HEK293 (cell line): ENCODE data around the gene PPP1R18.

ENCODE experiments used
- CTCF ChIA-PET: fragments of 350-600 bp; formaldehyde crosslinking; extraction: SDS; loops from one replicate; lab custom pipeline; 2021; ENCODE audit warnings: antibody characterized with exemption; lab: Yijun Ruan, JAX
- POLR2A ChIA-PET: fragments of 300-600 bp; formaldehyde crosslinking; extraction: SDS; loops from one replicate; lab custom pipeline; 2020; ENCODE audit warnings: antibody characterized with exemption, inconsistent platforms; lab: Yijun Ruan, JAX
- H3K27ac ChIP-seq: fragments of 200-500 bp; sonication (Bioruptor generic); 2 replicates; pipeline ENCODE4 v1.5.1; 2014; ENCODE audit warnings: low read depth, low read length, control low read depth, inconsistent platforms; ENCODE audit errors: extremely low read depth
- H3K36me3 ChIP-seq, 2 experiments: fragments of 200-500 bp in 1 of 2; sonication (Bioruptor generic) in 1 of 2; 1 replicate in 1 of 2; 2 replicates in 1 of 2; pipeline ENCODE4 v1.5.1; 2014 to 2017; ENCODE audit warnings: inconsistent platforms in 2 of 2, low read length in 2 of 2; ENCODE audit not compliant: control insufficient read depth in 2 of 2, insufficient read depth in 1 of 2
- H3K4me1 ChIP-seq: fragments of 200-500 bp; sonication (Bioruptor generic); 2 replicates; pipeline ENCODE4 v1.5.1; 2014; ENCODE audit warnings: mild to moderate bottlenecking, low read length, inconsistent platforms; ENCODE audit not compliant: control insufficient read depth, insufficient read depth
- H3K4me3 ChIP-seq: 2 replicates; pipeline ENCODE4 v1.5.1; 2011; ENCODE audit warnings: low read depth, mild to moderate bottlenecking, control low read depth, low read length, moderate library complexity
- H3K9me3 ChIP-seq: fragments of 200-500 bp; sonication (Bioruptor generic); 2 replicates; pipeline ENCODE4 v1.5.1; 2014; ENCODE audit warnings: low read depth, low read length, inconsistent platforms; ENCODE audit not compliant: control insufficient read depth, insufficient read depth
- GLIS1 ChIP-seq: fragments of 450-650 bp; formaldehyde crosslinking; IDR thresholded peaks from 2 replicates; pipeline ENCODE4 v1.5.1; 2016; ENCODE audit warnings: missing biosample characterization, missing genetic modification characterization
- KLF1 ChIP-seq: fragments of 450-650 bp; formaldehyde crosslinking; IDR thresholded peaks from 2 replicates; pipeline ENCODE4 v1.5.1; 2016; ENCODE audit warnings: missing biosample characterization, missing genetic modification characterization
- KLF7 ChIP-seq: fragments of 450-650 bp; formaldehyde crosslinking; IDR thresholded peaks from 2 replicates; pipeline ENCODE4 v1.5.1; 2016; ENCODE audit warnings: missing biosample characterization, missing genetic modification characterization, borderline replicate concordance
- KLF8 ChIP-seq: fragments of 450-650 bp; formaldehyde crosslinking; IDR thresholded peaks from 2 replicates; pipeline ENCODE4 v1.5.1; 2016; ENCODE audit warnings: missing biosample characterization, missing genetic modification characterization
- MZF1 ChIP-seq: fragments of 450-650 bp; formaldehyde crosslinking; IDR thresholded peaks from 2 replicates; pipeline ENCODE4 v1.5.1; 2017; ENCODE audit warnings: missing biosample characterization, missing genetic modification characterization, borderline replicate concordance
- SP3 ChIP-seq: fragments of 450-650 bp; formaldehyde crosslinking; IDR thresholded peaks from 2 replicates; pipeline ENCODE4 v1.5.1; 2016; ENCODE audit warnings: missing biosample characterization, missing genetic modification characterization
- SP7 ChIP-seq: fragments of 450-650 bp; formaldehyde crosslinking; IDR thresholded peaks from 2 replicates; pipeline ENCODE4 v1.5.1; 2016; ENCODE audit warnings: missing biosample characterization, missing genetic modification characterization
- TRIM28 ChIP-seq: IDR thresholded peaks from 2 replicates; pipeline ENCODE4 v1.6.1; 2011; ENCODE audit warnings: low read length, control low read depth, borderline replicate concordance
- YY1 ChIP-seq: fragments of 450-650 bp; formaldehyde crosslinking; IDR thresholded peaks from 2 replicates; pipeline ENCODE4 v1.5.1; 2018; ENCODE audit warnings: missing biosample characterization, missing genetic modification characterization
- ZFHX2 ChIP-seq: fragments of 450-650 bp; formaldehyde crosslinking; conservative IDR thresholded peaks from 2 replicates; pipeline ENCODE4 v1.5.1; 2016; ENCODE audit warnings: missing biosample characterization, missing genetic modification characterization
- ZNF138 ChIP-seq: fragments of 450-650 bp; formaldehyde crosslinking; IDR thresholded peaks from 2 replicates; pipeline ENCODE4 v1.5.1; 2016; ENCODE audit warnings: missing biosample characterization, missing genetic modification characterization, borderline replicate concordance
- ZNF311 ChIP-seq: fragments of 450-650 bp; formaldehyde crosslinking; IDR thresholded peaks from 2 replicates; pipeline ENCODE4 v1.5.1; 2017; ENCODE audit warnings: missing biosample characterization, missing genetic modification characterization, borderline replicate concordance
- ZNF335 ChIP-seq: fragments of 450-650 bp; formaldehyde crosslinking; conservative IDR thresholded peaks from 2 replicates; pipeline ENCODE4 v1.5.1; 2016; ENCODE audit warnings: missing biosample characterization, missing genetic modification characterization
- ZNF341 ChIP-seq: fragments of 450-650 bp; formaldehyde crosslinking; IDR thresholded peaks from 2 replicates; pipeline ENCODE4; 2016; ENCODE audit warnings: low read depth, missing biosample characterization, missing genetic modification characterization
- ZNF350 ChIP-seq: fragments of 450-650 bp; formaldehyde crosslinking; IDR thresholded peaks from 2 replicates; pipeline ENCODE4 v1.5.0; 2017; ENCODE audit warnings: missing biosample characterization, mild to moderate bottlenecking, missing genetic modification characterization
- ZNF366 ChIP-seq: fragments of 450-650 bp; formaldehyde crosslinking; conservative IDR thresholded peaks from 2 replicates; pipeline ENCODE4 v1.5.1; 2016; ENCODE audit warnings: missing biosample characterization, missing genetic modification characterization
- ZNF394 ChIP-seq: fragments of 450-650 bp; formaldehyde crosslinking; IDR thresholded peaks from 2 replicates; pipeline ENCODE4 v1.5.1; 2016; ENCODE audit warnings: missing biosample characterization, missing genetic modification characterization, mild to moderate bottlenecking, moderate library complexity, borderline replicate concordance
- ZNF560 ChIP-seq: fragments of 450-650 bp; formaldehyde crosslinking; IDR thresholded peaks from 2 replicates; pipeline ENCODE4 v1.5.1; 2017; ENCODE audit warnings: missing biosample characterization, missing genetic modification characterization, borderline replicate concordance
- ZXDB ChIP-seq: fragments of 450-650 bp; formaldehyde crosslinking; IDR thresholded peaks from 2 replicates; pipeline ENCODE4 v1.5.1; 2016; ENCODE audit warnings: missing biosample characterization, missing genetic modification characterization
- TF ChIP-seq, protein P1 (sequence below): fragments of 450-650 bp; formaldehyde crosslinking; IDR thresholded peaks from 2 replicates; pipeline ENCODE4 v1.5.1; 2016; ENCODE audit warnings: missing biosample characterization, missing genetic modification characterization
- TF ChIP-seq, protein P2 (sequence below): fragments of 450-650 bp; formaldehyde crosslinking; IDR thresholded peaks from 2 replicates; pipeline ENCODE4 v1.5.1; 2016; ENCODE audit warnings: missing biosample characterization, missing genetic modification characterization
- TF ChIP-seq, protein P3 (sequence below): fragments of 450-650 bp; formaldehyde crosslinking; optimal IDR thresholded peaks from 2 replicates; pipeline ENCODE3; 2016; ENCODE audit warnings: missing biosample characterization, mild to moderate bottlenecking, missing genetic modification characterization
- TF ChIP-seq, protein P4 (sequence below): fragments of 450-650 bp; formaldehyde crosslinking; conservative IDR thresholded peaks from 2 replicates; pipeline ENCODE4 v1.5.1; 2016; ENCODE audit warnings: low read depth, missing biosample characterization, missing genetic modification characterization

The PPP1R18 gene

DNA sequence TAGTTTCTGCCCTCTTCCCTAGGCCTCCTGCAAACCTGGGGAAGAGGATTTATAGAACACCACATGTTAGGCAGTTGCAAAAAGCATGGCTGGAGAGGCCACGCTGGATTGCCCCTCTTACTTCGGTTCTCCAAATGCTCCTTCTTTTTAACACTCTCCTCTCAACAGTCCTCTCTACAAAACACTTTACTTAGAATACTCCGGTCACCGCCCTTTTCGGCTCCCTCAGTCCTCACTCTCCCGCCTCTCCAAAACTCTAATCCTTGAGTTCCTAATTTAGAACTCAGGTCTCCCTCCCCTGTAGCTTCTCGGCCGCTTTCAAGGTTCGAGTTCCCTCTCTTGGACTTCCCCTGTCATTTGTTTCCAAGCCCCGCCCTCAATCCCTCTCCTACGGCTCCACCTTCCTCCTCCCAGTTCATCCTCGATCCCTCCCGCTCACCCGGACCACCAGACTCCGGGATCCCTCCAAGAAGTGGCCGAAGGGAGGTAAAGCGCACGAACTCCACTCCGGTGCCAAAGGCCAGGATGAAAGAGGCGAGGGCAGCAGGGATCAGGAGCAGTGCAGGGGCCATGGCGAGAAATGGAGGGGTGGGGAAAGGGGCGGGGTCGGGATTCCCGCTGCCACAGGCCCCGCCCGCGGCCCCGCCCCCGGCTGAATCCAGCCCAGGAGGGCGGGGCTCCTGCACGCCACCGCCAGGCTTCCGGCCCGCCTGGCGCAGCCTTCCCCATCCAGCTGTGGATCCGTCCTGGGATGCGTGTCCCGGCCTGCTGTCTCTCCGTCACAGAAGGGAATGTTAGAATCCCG lies 4.2 kb upstream of the PPP1R18 start, which contains the start of gene NRM:
Gene NRM, minus strand, starts transcription at position 582 of the 805 bp plus-strand sequence. Its CDS starts 10 bp downstream, at position 572.
- H3K4me3 ChIP-seq, result peak within 1 kb of the TSS; percentile 90
- POLR2A ChIA-PET, result interaction anchor here (0.6 to 14.5 kb wide), 13 partner anchors 9 to 217 kb away, joined by 3 to 235 read pairs (median 6); partner anchors contain the start of genes FLOT1, GTF2H4, MDC1 and TUBB
- H3K36me3 ChIP-seq, result peaks cover 0 to 6% of the 10 kb centered on the region in 2 experiments; a peak in 2 of 3 replicates
- H3K27ac ChIP-seq, result peak within 1 kb of the TSS; percentile 93
- H3K9me3 ChIP-seq, result no peaks in the 10 kb centered on the region
- H3K4me1 ChIP-seq, result peaks cover 17% of the 10 kb centered on the region
- CTCF ChIA-PET, result interaction anchor here (0.6 to 5.4 kb wide), 11 partner anchors 10 to 139 kb away, joined by 3 to 45 read pairs (median 5); partner anchors contain the start of genes DHX16 and MDC1
- TF ChIP-seq TRIM28, result no peak
- TF ChIP-seq ZNF341 (tag by site-specific recombination), result peak; percentile 45
- TF ChIP-seq ZNF138, result no peak
- peak; percentile 77 for TF ChIP-seq KLF1
- TF ChIP-seq, protein P1, sequence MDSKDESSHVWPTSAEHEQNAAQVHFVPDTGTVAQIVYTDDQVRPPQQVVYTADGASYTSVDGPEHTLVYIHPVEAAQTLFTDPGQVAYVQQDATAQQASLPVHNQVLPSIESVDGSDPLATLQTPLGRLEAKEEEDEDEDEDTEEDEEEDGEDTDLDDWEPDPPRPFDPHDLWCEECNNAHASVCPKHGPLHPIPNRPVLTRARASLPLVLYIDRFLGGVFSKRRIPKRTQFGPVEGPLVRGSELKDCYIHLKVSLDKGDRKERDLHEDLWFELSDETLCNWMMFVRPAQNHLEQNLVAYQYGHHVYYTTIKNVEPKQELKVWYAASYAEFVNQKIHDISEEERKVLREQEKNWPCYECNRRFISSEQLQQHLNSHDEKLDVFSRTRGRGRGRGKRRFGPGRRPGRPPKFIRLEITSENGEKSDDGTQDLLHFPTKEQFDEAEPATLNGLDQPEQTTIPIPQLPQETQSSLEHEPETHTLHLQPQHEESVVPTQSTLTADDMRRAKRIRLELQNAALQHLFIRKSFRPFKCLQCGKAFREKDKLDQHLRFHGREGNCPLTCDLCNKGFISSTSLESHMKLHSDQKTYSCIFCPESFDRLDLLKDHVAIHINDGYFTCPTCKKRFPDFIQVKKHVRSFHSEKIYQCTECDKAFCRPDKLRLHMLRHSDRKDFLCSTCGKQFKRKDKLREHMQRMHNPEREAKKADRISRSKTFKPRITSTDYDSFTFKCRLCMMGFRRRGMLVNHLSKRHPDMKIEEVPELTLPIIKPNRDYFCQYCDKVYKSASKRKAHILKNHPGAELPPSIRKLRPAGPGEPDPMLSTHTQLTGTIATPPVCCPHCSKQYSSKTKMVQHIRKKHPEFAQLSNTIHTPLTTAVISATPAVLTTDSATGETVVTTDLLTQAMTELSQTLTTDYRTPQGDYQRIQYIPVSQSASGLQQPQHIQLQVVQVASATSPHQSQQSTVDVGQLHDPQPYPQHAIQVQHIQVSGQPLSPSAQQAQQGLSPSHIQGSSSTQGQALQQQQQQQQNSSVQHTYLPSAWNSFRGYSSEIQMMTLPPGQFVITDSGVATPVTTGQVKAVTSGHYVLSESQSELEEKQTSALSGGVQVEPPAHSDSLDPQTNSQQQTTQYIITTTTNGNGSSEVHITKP (tag by site-specific recombination), result peak; percentile 87
- peak; percentile 96 for TF ChIP-seq ZNF366
- TF ChIP-seq ZNF311 (tag by site-specific recombination), result no peak
- TF ChIP-seq ZNF394 (tag by site-specific recombination), result no peak; the same call in 1 of the 2 replicates
- TF ChIP-seq ZNF560 (tag by site-specific recombination), result no peak
- TF ChIP-seq GLIS1, result peak; percentile 50
- peak; percentile 96 for TF ChIP-seq KLF8 (tag by site-specific recombination)
- TF ChIP-seq ZNF335, result peak; percentile 76
- peak; percentile 98 for TF ChIP-seq SP3 (tag by site-specific recombination)
- 0 out of 2 replicates have a peak, but pooled peaks have one; percentile 46 for TF ChIP-seq SP7
- TF ChIP-seq ZNF350 (tag by site-specific recombination), result no peak
- TF ChIP-seq YY1 (tag by site-specific recombination), result 0 out of 2 replicates have a peak, but pooled peaks have one; percentile 28
- peak; percentile 23; the same call in 1 of the 2 replicates for TF ChIP-seq MZF1 (tag by site-specific recombination)
- TF ChIP-seq, protein P2, sequence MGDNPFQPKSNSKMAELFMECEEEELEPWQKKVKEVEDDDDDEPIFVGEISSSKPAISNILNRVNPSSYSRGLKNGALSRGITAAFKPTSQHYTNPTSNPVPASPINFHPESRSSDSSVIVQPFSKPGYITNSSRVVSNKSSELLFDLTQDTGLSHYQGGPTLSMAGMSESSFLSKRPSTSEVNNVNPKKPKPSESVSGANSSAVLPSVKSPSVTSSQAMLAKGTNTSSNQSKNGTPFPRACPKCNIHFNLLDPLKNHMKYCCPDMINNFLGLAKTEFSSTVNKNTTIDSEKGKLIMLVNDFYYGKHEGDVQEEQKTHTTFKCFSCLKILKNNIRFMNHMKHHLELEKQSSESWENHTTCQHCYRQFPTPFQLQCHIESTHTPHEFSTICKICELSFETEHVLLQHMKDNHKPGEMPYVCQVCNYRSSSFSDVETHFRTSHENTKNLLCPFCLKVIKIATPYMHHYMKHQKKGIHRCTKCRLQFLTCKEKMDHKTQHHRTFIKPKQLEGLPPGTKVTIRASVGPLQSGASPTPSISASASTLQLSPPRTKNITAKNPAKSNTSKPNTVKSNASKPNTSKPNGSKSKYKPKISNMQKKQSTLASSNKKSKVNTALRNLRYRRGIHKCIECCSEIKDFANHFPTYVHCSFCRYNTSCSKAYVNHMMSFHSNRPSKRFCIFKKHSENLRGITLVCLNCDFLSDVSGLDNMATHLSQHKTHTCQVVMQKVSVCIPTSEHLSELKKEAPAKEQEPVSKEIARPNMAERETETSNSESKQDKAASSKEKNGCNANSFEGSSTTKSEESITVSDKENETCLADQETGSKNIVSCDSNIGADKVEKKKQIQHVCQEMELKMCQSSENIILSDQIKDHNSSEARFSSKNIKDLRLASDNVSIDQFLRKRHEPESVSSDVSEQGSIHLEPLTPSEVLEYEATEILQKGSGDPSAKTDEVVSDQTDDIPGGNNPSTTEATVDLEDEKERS, result no peak
- peak; percentile 46; the same call in 1 of the 2 replicates for TF ChIP-seq KLF7
- TF ChIP-seq, protein P3, sequence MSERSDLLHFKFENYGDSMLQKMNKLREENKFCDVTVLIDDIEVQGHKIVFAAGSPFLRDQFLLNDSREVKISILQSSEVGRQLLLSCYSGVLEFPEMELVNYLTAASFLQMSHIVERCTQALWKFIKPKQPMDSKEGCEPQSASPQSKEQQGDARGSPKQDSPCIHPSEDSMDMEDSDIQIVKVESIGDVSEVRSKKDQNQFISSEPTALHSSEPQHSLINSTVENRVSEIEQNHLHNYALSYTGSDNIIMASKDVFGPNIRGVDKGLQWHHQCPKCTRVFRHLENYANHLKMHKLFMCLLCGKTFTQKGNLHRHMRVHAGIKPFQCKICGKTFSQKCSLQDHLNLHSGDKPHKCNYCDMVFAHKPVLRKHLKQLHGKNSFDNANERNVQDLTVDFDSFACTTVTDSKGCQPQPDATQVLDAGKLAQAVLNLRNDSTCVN (tag by site-specific recombination), result peak; percentile 44
- TF ChIP-seq ZXDB (tag by site-specific recombination), result peak; percentile 82
- 0 out of 2 replicates have a peak, but pooled peaks have one; percentile 10 for TF ChIP-seq ZFHX2 (tag by site-specific recombination)
- TF ChIP-seq, protein P4, sequence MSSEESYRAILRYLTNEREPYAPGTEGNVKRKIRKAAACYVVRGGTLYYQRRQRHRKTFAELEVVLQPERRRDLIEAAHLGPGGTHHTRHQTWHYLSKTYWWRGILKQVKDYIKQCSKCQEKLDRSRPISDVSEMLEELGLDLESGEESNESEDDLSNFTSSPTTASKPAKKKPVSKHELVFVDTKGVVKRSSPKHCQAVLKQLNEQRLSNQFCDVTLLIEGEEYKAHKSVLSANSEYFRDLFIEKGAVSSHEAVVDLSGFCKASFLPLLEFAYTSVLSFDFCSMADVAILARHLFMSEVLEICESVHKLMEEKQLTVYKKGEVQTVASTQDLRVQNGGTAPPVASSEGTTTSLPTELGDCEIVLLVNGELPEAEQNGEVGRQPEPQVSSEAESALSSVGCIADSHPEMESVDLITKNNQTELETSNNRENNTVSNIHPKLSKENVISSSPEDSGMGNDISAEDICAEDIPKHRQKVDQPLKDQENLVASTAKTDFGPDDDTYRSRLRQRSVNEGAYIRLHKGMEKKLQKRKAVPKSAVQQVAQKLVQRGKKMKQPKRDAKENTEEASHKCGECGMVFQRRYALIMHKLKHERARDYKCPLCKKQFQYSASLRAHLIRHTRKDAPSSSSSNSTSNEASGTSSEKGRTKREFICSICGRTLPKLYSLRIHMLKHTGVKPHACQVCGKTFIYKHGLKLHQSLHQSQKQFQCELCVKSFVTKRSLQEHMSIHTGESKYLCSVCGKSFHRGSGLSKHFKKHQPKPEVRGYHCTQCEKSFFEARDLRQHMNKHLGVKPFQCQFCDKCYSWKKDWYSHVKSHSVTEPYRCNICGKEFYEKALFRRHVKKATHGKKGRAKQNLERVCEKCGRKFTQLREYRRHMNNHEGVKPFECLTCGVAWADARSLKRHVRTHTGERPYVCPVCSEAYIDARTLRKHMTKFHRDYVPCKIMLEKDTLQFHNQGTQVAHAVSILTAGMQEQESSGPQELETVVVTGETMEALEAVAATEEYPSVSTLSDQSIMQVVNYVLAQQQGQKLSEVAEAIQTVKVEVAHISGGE, result peak; percentile 93
